Left ventricle myocardium inferior (tissue), 1 donor: ENCODE measurements around the gene TUNAR. TPM values are rescaled to one million over a fixed set of nuclear protein-coding genes. Genes with fewer than 3 reads are reported as not detected.

ENCODE experiments used
- total RNA-seq: library from RNA; stranded (reverse); fragmentation: NEBNext Ultra II Directional; extraction: Animal tissue kit (Norgen Biotek cat#: 25700); gene quantifications from one replicate; pipeline ENCODE4 v1.2.1, GENCODE V29; 2021
- donor health status: DM: no; HTN: yes; CAD: no; lungs with severe emphysema.

TUNAR gene
- total RNA-seq, 1 donor from 2014 or later = not detected

Other genes with a start within 250 kb of the TUNAR start
- not detected for gene TCL1B, start 190.4 kb upstream of the TUNAR start, total RNA-seq
- gene TCL1A, start 162.7 kb upstream of the TUNAR start, total RNA-seq = not detected
- gene C14orf132, start 162.5 kb downstream of the TUNAR start, total RNA-seq = 4.8 TPM